Glutamatergic neuron (in vitro differentiated cells): Measurements from ENCODE around the gene FBLN2. TPM values are rescaled to one million over a fixed set of nuclear protein-coding genes. Genes with fewer than 3 reads are reported as not detected.

Experiments used
- DNase-seq: peaks from one replicate; pipeline ENCODE4 v3.0.0; 2022
- H3K27ac Mint-ChIP-seq: one replicate; pipeline ENCODE4 v1.8.0; 2020; ENCODE audit warnings: mild to moderate bottlenecking, mixed read lengths, inconsistent platforms; ENCODE audit not compliant: unreplicated experiment
- H3K27me3 Mint-ChIP-seq: one replicate; pipeline ENCODE4 v1.8.0; 2020; ENCODE audit warnings: mild to moderate bottlenecking, moderate library complexity, mixed read lengths, inconsistent platforms; ENCODE audit not compliant: unreplicated experiment
- H3K36me3 Mint-ChIP-seq: one replicate; pipeline ENCODE4 v1.8.0; 2020; ENCODE audit warnings: mild to moderate bottlenecking, mixed read lengths, inconsistent platforms; ENCODE audit not compliant: unreplicated experiment
- H3K4me1 Mint-ChIP-seq: one replicate; pipeline ENCODE4 v1.8.0; 2020; ENCODE audit warnings: mild to moderate bottlenecking, low read depth, mixed read lengths, inconsistent platforms; ENCODE audit not compliant: unreplicated experiment
- H3K4me3 Mint-ChIP-seq: one replicate; pipeline ENCODE4 v1.8.0; 2020; ENCODE audit warnings: mild to moderate bottlenecking, mixed read lengths, inconsistent platforms; ENCODE audit not compliant: unreplicated experiment
- H3K9me3 Mint-ChIP-seq: one replicate; pipeline ENCODE4 v1.8.0; 2020; ENCODE audit warnings: mild to moderate bottlenecking, moderate library complexity, mixed read lengths, inconsistent platforms; ENCODE audit not compliant: unreplicated experiment
- total RNA-seq: library from RNA; stranded (reverse); fragmentation: NEBNext Ultra II Directional; extraction: Animal tissue kit (Norgen Biotek cat#: 25700); gene quantifications from one replicate; pipeline ENCODE4 v1.2.1, GENCODE V29; 2021; ENCODE audit not compliant: unreplicated experiment
- TF ChIP-seq, protein P1 (sequence below): fragments of 200-600 bp; sonication (generic); IDR thresholded peaks from one replicate; pipeline ENCODE4 v1.5.0; 2021; ENCODE audit not compliant: partially characterized antibody, unreplicated experiment

The FBLN2 gene
- total RNA-seq, 1 donor from 2014 or later: 2.1 TPM

GRCh38 chr3:13627681-13628080 is 78.8 kb downstream of the FBLN2 start:
- peaks cover 5% of the 10 kb centered on the region for H3K36me3 Mint-ChIP-seq
- DNase-seq: no peak
- TF ChIP-seq, protein P1, sequence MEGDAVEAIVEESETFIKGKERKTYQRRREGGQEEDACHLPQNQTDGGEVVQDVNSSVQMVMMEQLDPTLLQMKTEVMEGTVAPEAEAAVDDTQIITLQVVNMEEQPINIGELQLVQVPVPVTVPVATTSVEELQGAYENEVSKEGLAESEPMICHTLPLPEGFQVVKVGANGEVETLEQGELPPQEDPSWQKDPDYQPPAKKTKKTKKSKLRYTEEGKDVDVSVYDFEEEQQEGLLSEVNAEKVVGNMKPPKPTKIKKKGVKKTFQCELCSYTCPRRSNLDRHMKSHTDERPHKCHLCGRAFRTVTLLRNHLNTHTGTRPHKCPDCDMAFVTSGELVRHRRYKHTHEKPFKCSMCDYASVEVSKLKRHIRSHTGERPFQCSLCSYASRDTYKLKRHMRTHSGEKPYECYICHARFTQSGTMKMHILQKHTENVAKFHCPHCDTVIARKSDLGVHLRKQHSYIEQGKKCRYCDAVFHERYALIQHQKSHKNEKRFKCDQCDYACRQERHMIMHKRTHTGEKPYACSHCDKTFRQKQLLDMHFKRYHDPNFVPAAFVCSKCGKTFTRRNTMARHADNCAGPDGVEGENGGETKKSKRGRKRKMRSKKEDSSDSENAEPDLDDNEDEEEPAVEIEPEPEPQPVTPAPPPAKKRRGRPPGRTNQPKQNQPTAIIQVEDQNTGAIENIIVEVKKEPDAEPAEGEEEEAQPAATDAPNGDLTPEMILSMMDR: no peak
- H3K4me1 Mint-ChIP-seq: no peaks in the 10 kb centered on the region
- H3K9me3 Mint-ChIP-seq: peaks cover 5% of the 10 kb centered on the region
- peaks cover 6% of the 10 kb centered on the region for H3K27me3 Mint-ChIP-seq
- no peak overlapping the region for H3K4me3 Mint-ChIP-seq
- no peak overlapping the region for H3K27ac Mint-ChIP-seq

DNA sequence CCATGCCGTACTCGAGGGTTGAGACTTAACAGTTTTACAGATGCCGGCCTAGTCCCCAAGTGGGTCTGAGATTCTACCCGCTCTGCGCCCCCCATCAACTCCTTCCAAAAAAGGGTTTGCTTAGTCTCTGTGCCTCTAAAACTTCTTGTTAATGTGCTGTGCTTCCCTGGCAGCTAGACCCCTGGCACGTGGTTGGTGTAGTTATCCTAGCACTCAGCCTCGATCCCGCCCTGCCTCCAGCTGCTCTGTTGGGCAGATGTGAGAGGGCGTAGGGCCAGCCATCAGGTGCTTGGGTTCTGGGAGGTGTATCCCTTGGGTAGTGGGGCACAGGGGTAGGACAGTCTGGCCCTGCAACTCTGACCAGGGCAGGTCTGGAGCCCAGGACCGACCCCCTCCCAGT is 79.5 kb downstream of the FBLN2 start:
- H3K27ac Mint-ChIP-seq: no peak overlapping the region
- H3K9me3 Mint-ChIP-seq: peaks cover 3% of the 10 kb centered on the region
- H3K4me1 Mint-ChIP-seq: no peaks in the 10 kb centered on the region
- no peak for DNase-seq
- peaks cover 6% of the 10 kb centered on the region for H3K27me3 Mint-ChIP-seq
- peaks cover 2% of the 10 kb centered on the region for H3K36me3 Mint-ChIP-seq
- H3K4me3 Mint-ChIP-seq: no peak overlapping the region
- TF ChIP-seq, protein P1: no peak

DNA sequence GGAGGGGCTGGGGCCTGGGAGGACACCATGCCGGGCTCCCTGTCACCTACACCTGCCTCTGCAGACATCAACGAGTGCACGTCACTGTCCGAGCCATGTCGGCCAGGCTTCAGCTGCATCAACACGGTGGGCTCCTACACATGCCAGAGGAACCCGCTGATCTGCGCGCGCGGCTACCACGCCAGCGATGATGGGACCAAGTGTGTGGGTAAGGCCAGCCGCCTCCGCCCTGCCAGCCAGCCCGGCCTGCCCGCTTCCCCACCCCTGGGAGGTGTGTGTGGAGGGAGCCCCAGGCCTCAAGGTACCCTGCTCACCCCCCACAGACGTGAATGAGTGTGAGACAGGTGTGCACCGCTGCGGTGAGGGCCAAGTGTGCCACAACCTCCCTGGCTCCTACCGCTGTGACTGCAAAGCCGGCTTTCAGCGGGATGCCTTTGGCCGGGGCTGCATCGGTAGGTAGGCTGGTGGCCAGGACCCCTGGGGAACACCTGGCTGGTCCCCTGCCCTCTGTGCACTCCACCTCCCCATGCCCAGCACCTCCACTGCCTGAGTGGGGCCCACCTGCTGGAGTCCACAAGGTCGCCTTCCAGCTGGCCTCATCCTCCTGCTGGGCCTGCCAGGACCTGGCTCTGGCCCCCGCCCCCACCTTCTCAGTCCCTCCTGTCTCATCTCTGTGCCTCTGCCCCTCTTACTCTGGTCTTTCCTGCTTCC is 80.1 kb downstream of the FBLN2 start:
- Mint-ChIP-seq H3K4me1 (no peaks in the 10 kb centered on the region), H3K27ac (no peak overlapping the region), H3K9me3 (peaks cover 2% of the 10 kb centered on the region), H3K27me3 (peaks cover 6% of the 10 kb centered on the region), H3K36me3 (no peaks in the 10 kb centered on the region), H3K4me3 (no peak overlapping the region)
- TF ChIP-seq, protein P1: no peak
- no peak for DNase-seq

DNA sequence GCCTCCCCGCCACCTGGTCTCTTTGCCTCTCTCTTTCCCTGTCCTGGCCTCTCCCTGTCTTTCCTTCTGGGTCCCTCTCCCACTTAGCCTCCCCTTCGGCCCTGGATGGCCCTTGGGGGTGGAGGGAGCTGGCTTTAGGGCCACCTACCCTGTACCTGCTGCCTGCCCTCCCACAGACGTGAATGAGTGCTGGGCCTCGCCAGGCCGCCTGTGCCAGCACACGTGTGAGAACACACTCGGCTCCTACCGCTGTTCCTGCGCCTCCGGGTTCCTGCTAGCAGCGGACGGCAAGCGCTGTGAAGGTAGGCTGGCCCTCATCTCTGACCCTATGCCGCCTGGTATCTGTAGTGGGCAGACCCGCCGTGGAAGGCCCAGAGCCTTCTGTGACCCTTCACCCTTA is 80.7 kb downstream of the FBLN2 start:
- Mint-ChIP-seq H3K27me3 (peaks cover 6% of the 10 kb centered on the region), H3K9me3 (peaks cover 2% of the 10 kb centered on the region), H3K4me1 (no peaks in the 10 kb centered on the region), H3K36me3 (no peaks in the 10 kb centered on the region), H3K4me3 (no peak overlapping the region), H3K27ac (no peak overlapping the region)
- DNase-seq: no peak
- TF ChIP-seq, protein P1: no peak

DNA sequence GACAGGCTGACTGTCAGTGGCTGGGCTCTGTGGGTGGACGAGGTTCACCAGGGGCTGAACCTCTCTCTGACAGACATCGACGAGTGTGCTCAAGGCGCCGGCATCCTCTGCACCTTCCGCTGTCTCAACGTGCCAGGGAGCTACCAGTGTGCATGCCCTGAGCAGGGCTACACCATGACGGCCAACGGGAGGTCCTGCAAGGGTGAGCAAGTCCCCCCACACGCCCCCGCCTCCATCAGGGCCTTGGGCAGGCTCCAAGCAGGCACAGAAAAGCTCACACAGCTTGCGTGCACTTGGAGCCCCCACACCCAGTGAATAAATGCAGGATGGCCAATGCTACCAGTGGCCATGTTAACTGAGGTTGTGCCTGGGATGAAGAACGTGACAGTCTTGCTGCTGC is 82.3 kb downstream of the FBLN2 start:
- no peak overlapping the region for H3K27ac Mint-ChIP-seq
- no peaks in the 10 kb centered on the region for H3K4me1 Mint-ChIP-seq
- no peak overlapping the region for H3K4me3 Mint-ChIP-seq
- H3K9me3 Mint-ChIP-seq: peaks cover 2% of the 10 kb centered on the region
- TF ChIP-seq, protein P1: no peak
- no peaks in the 10 kb centered on the region for H3K36me3 Mint-ChIP-seq
- no peak for DNase-seq
- peaks cover 11% of the 10 kb centered on the region for H3K27me3 Mint-ChIP-seq
